ENCODE results near the gene CEP97.
A peak's percentile ranks its signal among the peaks of the same experiment; 100 is the strongest.

Gene CEP97

DNA sequence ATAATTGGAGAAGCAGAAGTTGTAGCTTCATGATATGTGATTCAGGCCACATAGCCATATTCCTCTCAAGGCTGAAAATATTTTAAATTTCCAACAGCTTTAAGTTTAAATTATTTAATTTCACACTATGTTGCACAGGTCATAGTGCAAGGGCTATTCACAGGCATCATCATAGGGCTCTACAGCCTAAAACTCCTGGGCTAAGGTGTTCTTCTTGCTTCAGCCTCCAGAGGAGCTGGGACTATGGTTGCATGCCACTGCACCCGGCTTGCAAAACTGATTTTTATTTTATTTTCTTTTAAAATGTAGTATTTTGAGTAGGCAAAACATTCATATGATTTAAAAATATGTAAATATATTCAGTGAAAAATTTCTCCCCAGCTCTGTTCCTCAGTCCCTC lies 6.0 kb upstream of the CEP97 start:
- no peaks in the 10 kb centered on the region for H3K9me3 ChIP-seq (ENCODE audit: control insufficient read depth, insufficient read depth, low read length)
- no peaks in the 10 kb centered on the region for H3K27me3 ChIP-seq (ENCODE audit: control insufficient read depth, low read length)
- TF ChIP-seq, protein P1, sequence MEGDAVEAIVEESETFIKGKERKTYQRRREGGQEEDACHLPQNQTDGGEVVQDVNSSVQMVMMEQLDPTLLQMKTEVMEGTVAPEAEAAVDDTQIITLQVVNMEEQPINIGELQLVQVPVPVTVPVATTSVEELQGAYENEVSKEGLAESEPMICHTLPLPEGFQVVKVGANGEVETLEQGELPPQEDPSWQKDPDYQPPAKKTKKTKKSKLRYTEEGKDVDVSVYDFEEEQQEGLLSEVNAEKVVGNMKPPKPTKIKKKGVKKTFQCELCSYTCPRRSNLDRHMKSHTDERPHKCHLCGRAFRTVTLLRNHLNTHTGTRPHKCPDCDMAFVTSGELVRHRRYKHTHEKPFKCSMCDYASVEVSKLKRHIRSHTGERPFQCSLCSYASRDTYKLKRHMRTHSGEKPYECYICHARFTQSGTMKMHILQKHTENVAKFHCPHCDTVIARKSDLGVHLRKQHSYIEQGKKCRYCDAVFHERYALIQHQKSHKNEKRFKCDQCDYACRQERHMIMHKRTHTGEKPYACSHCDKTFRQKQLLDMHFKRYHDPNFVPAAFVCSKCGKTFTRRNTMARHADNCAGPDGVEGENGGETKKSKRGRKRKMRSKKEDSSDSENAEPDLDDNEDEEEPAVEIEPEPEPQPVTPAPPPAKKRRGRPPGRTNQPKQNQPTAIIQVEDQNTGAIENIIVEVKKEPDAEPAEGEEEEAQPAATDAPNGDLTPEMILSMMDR (IDR thresholded peaks at IDR 0.05; ENCODE audit: low read depth, low read length, poor library complexity, severe bottlenecking) = no peak
- H3K4me3 ChIP-seq (ENCODE audit: low read length) = no peak overlapping the region
- peaks cover 29% of the 10 kb centered on the region for H3K4me1 ChIP-seq (ENCODE audit: control insufficient read depth, low read length)
- no peaks in the 10 kb centered on the region for H3K9me2 ChIP-seq (replicated peaks; ENCODE audit: control insufficient read depth, low read length)
- H4K20me1 ChIP-seq (ENCODE audit: control insufficient read depth, insufficient read depth, low read depth, low read length) = no peaks in the 10 kb centered on the region
- no peaks in the 10 kb centered on the region for H3K79me2 ChIP-seq (ENCODE audit: control insufficient read depth, low read length)
- no peak overlapping the region for H3K27ac ChIP-seq (ENCODE audit: low read depth, low read length)
- peaks cover 19% of the 10 kb centered on the region for H3F3A ChIP-seq (ENCODE audit: control insufficient read depth, insufficient read depth)
- H3K4me2 ChIP-seq (ENCODE audit: low read length) = no peak overlapping the region
- peaks cover 4% of the 10 kb centered on the region; the same call in 1 of the 2 replicates for H3K36me3 ChIP-seq (ENCODE audit: control insufficient read depth, low read length)

DNA sequence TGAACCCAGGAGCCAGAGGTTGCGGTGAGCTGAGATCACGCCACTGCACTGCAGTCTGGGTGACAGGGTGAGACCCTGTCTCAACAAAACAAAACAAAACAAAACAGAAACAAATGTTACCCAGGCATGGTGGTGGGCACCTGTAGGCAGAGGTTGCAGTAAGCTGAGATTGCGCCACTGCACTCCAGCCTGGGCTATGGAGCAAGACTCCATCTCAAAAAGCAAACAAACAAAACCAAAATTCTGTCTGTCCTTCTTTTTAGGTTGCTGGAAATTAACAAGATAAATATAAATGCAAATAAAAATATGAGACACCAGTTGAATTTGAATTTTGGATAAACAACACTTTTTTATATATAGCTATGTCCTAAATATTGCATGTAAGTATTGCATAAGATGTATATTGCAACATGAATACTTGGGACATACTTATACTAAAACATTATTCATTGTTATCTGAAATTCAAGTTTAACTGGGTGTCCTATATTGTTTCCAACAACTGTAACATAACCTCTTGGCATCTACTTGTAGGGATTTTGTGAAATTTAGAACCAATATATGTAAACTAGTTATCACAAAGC lies 4.7 kb upstream of the CEP97 start:
- Histone ChIP-seq H3K4me1 (ENCODE audit: control insufficient read depth, low read length) (peaks cover 35% of the 10 kb centered on the region), H3K27me3 (ENCODE audit: control insufficient read depth, low read length) (no peaks in the 10 kb centered on the region), H3K27ac (ENCODE audit: low read depth, low read length) (no peak overlapping the region), H3K9me2 (replicated peaks; ENCODE audit: control insufficient read depth, low read length) (no peaks in the 10 kb centered on the region), H3F3A (ENCODE audit: control insufficient read depth, insufficient read depth) (peaks cover 24% of the 10 kb centered on the region), H3K79me2 (ENCODE audit: control insufficient read depth, low read length) (no peaks in the 10 kb centered on the region), H3K36me3 (ENCODE audit: control insufficient read depth, low read length) (peaks cover 4% of the 10 kb centered on the region; the same call in 1 of the 2 replicates), H4K20me1 (ENCODE audit: control insufficient read depth, insufficient read depth, low read depth, low read length) (no peaks in the 10 kb centered on the region), H3K4me2 (ENCODE audit: low read length) (no peak overlapping the region), H3K9me3 (ENCODE audit: control insufficient read depth, insufficient read depth, low read length) (no peaks in the 10 kb centered on the region), H3K4me3 (ENCODE audit: low read length) (no peak overlapping the region)
- TF ChIP-seq EZH2phosphoT487 (IDR thresholded peaks at IDR 0.05; ENCODE audit: borderline replicate concordance, low read length) = no peak
- TF ChIP-seq, protein P1 (IDR thresholded peaks at IDR 0.05; ENCODE audit: low read depth, low read length, poor library complexity, severe bottlenecking) = no peak

DNA sequence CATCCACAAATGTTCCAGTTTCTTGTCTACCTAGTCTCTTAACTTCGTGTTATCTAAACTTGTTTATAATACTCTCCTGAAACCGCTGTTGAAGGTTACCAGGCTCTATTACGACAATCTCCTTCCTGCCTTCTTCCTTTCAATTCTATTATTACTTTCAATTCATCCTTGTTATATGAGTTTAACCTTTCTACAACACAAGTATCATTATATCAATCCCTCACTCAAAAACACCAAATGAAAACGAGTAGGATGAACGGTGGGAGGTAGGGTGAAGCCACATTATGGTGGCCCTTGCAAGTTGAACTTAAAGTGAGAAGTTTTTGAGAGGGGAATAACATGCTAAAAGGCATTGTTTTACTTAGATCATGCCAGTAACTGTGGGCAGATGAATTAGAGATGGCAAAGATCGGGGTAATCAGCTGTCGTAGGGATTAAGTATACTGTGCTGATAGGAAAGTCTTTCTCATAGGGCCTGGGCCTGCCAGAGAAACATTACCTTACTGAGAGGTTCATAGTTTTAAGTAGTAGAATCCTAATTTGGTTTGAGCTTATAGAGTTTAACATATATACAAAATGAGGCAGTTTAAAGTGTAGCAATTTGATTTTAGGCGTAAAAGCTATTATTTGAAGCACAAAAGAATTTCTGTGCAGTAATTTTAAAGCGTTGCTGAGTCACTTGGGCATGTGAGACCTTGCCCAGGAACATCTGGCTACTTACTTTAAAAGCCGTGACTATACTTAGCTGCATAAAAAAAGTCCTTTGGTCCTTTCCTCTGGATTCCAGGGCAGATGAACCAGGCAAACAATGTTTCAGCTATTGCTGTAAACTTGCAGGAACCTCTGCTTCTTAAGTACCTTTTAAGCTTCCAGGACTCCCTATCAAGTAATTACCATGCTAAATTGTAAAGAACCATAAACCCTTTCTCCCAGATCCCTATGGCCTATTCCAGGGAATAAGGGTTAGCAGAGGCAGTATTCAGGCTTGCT lies 3.3 kb upstream of the CEP97 start:
- peaks cover 20% of the 10 kb centered on the region for H3F3A ChIP-seq (ENCODE audit: control insufficient read depth, insufficient read depth)
- TF ChIP-seq EZH2phosphoT487 (IDR thresholded peaks at IDR 0.05; ENCODE audit: borderline replicate concordance, low read length) = no peak
- TF ChIP-seq, protein P1 (IDR thresholded peaks at IDR 0.05; ENCODE audit: low read depth, low read length, poor library complexity, severe bottlenecking) = no peak
- H3K27me3 ChIP-seq (ENCODE audit: control insufficient read depth, low read length) = no peaks in the 10 kb centered on the region
- H3K4me1 ChIP-seq (ENCODE audit: control insufficient read depth, low read length) = peaks cover 40% of the 10 kb centered on the region
- H3K27ac ChIP-seq (ENCODE audit: low read depth, low read length) = peak overlapping the region; percentile 81
- H3K4me3 ChIP-seq (ENCODE audit: low read length) = peak overlapping the region; percentile 68
- H3K79me2 ChIP-seq (ENCODE audit: control insufficient read depth, low read length) = peaks cover 14% of the 10 kb centered on the region
- peaks cover 15% of the 10 kb centered on the region for H3K36me3 ChIP-seq (ENCODE audit: control insufficient read depth, low read length)
- peak overlapping the region; percentile 89 for H3K4me2 ChIP-seq (ENCODE audit: low read length)
- no peaks in the 10 kb centered on the region for H3K9me2 ChIP-seq (replicated peaks; ENCODE audit: control insufficient read depth, low read length)
- no peaks in the 10 kb centered on the region for H4K20me1 ChIP-seq (ENCODE audit: control insufficient read depth, insufficient read depth, low read depth, low read length)
- H3K9me3 ChIP-seq (ENCODE audit: control insufficient read depth, insufficient read depth, low read length) = no peaks in the 10 kb centered on the region

Data from DOHH2 (cell line).